ENCODE results near the gene PXMP2.

Gene PXMP2

GRCh38 chr12:132668191-132669088 is 18.9 kb upstream of the PXMP2 start:
- TF ChIP-seq CTCF (IDR thresholded peaks at IDR 0.05; ENCODE audit: low read depth, low read length, missing control alignments), result no peak
- no peak for DNase-seq (ENCODE audit: extremely low read depth, low read depth)
- no peak overlapping the region for H3K4me3 ChIP-seq (replicated peaks; ENCODE audit: low read depth, low read length)

- no peak overlapping the region for H3K4me3 ChIP-seq (replicated peaks; ENCODE audit: low read depth, low read length)
- no peak for TF ChIP-seq CTCF (IDR thresholded peaks at IDR 0.05; ENCODE audit: low read depth, low read length, missing control alignments)
- no peak for DNase-seq (ENCODE audit: extremely low read depth, low read depth)
Measured at GRCh38 chr12:132669166-132669879, 18.1 kb upstream of the PXMP2 start.

- no peak overlapping the region for H3K4me3 ChIP-seq (replicated peaks; ENCODE audit: low read depth, low read length)
- TF ChIP-seq CTCF (IDR thresholded peaks at IDR 0.05; ENCODE audit: low read depth, low read length, missing control alignments), result no peak
- DNase-seq (ENCODE audit: extremely low read depth, low read depth), result no peak
Measured at GRCh38 chr12:132672116-132672515, 15.3 kb upstream of the PXMP2 start.

GRCh38 chr12:132672678-132673077 is 14.7 kb upstream of the PXMP2 start:
- no peak for TF ChIP-seq CTCF (IDR thresholded peaks at IDR 0.05; ENCODE audit: low read depth, low read length, missing control alignments)
- DNase-seq (ENCODE audit: extremely low read depth, low read depth), result no peak
- H3K4me3 ChIP-seq (replicated peaks; ENCODE audit: low read depth, low read length), result no peak overlapping the region

GRCh38 chr12:132673288-132674179 is 13.9 kb upstream of the PXMP2 start:
- H3K4me3 ChIP-seq (replicated peaks; ENCODE audit: low read depth, low read length), result no peak overlapping the region
- TF ChIP-seq CTCF (IDR thresholded peaks at IDR 0.05; ENCODE audit: low read depth, low read length, missing control alignments), result no peak
- DNase-seq (ENCODE audit: extremely low read depth, low read depth), result no peak

- DNase-seq (ENCODE audit: extremely low read depth, low read depth), result no peak
- TF ChIP-seq CTCF (IDR thresholded peaks at IDR 0.05; ENCODE audit: low read depth, low read length, missing control alignments), result no peak
- H3K4me3 ChIP-seq (replicated peaks; ENCODE audit: low read depth, low read length), result no peak overlapping the region
Measured at GRCh38 chr12:132674561-132674960, 12.8 kb upstream of the PXMP2 start.

Measured in HFF-Myc (cell line).